ENCODE data around the gene XYLT1.

Gene XYLT1

DNA sequence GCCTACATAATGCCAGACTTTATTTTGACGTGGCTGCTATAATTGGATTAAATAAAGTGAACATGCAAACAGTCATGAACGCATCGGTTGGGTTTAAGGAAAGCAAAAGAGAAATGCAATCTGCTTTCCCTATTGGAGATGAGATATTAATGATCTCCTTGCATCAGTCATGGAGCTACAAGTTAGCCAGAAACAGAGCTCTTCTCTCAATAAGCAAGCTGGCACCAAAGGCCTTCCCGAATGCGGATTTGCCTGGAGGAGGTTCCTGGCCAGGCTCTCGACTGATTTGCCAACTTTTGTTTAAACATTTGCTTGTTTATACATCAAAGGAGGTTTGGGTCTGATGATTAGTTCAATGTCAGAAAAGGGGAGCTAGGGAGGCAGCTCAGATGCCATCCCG is 318.4 kb downstream of the XYLT1 start:
- no peak for DNase-seq (ENCODE audit: low read depth, low spot score)

- DNase-seq (ENCODE audit: low read depth, low spot score), result no peak
Measured at GRCh38 chr16:17151335-17151734, 319.4 kb downstream of the XYLT1 start.

- no peak for DNase-seq (ENCODE audit: low read depth, low spot score)
Measured at GRCh38 chr16:17149904-17150483, 320.8 kb downstream of the XYLT1 start.

GRCh38 chr16:17147942-17148341 is 322.8 kb downstream of the XYLT1 start:
- DNase-seq (ENCODE audit: low read depth, low spot score), result no peak

DNA sequence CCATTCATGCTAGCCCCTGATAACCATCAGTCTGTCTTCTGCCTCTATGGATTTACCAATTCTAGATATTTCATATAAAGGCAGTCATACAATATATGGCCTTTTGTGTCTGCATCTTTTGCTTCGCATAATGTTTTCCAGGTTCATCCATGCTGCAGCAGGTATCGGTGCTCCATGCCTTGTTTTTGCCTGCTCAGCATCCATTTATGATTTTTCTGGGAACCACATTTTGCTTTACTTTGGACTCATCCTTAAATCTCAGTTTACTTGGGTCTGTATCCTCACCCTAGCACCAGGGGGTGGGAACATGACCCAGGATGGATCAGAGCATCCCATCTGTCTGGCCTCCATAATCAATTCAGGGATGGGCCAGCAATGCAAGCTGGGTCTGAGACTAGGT is 325.7 kb downstream of the XYLT1 start:
- no peak for DNase-seq (ENCODE audit: low read depth, low spot score)

DNA sequence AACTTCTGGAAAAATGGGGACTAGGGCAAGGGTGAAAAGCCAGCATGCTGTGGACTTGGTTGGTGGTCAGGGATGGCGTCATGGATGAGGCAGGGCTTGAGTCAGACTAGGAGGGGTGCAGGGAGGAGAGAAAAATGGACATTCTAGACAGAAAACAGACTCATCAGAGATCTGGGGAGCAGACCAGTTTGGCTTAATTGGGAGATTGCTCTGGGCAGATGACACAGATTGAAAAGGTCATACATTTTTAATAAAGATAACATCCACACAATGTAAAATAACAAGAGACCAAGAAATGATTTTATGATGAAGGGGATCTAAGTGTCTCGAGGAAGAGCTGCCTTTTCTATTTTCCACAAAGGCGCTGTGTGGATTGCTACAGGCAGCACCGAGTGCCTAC is 326.3 kb downstream of the XYLT1 start:
- DNase-seq (ENCODE audit: low read depth, low spot score), result no peak

DNA sequence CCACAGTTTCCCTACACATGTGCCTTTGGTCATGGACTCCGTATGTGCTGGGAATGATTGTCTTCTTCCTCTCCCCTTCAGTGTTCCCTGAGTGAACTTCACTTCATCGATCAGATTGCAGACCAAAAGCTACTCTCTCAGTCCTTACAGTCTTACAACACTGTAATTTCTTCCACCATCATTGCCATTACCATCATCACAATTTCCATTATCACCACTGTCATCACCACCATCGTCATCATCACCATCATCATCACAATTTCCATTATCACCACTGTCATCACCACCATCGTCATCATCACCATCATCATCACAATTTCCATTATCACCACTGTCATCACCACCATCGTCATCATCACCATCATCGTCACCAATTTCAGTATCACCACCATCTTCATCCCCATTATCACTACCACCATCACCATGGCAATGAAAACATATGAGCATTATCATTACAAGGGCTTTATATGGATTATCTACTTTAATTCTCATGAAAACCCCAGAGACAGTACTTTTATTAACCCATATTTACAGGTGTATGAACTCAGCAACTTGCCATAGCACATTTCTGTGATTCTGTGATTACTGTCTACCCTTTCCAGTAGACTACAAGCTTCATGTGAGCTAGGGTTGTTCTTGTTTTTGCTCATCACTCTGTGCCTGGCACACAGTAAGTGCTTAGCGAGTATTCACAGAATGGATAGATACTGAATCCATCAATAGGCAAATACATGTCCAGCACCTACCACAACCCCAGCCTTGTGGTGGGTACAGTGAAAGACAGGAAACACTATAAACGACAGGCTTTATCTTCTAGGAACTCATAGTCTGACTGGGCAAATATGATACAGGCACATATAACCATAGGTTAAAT is 327.0 kb downstream of the XYLT1 start:
- no peak for DNase-seq (ENCODE audit: low read depth, low spot score)

GRCh38 chr16:17138801-17139200 is 332.0 kb downstream of the XYLT1 start:
- no peak for DNase-seq (ENCODE audit: low read depth, low spot score)

- no peak for DNase-seq (ENCODE audit: low read depth, low spot score)
Measured at GRCh38 chr16:17135439-17135838, 335.3 kb downstream of the XYLT1 start.

GRCh38 chr16:17134586-17134985 is 336.2 kb downstream of the XYLT1 start:
- DNase-seq (ENCODE audit: low read depth, low spot score), result no peak

- DNase-seq (ENCODE audit: low read depth, low spot score), result no peak
Measured at GRCh38 chr16:17133851-17134250, 336.9 kb downstream of the XYLT1 start.

- no peak for DNase-seq (ENCODE audit: low read depth, low spot score)
Measured at GRCh38 chr16:17131351-17131750, 339.4 kb downstream of the XYLT1 start.

GRCh38 chr16:17130733-17131132 is 340.0 kb downstream of the XYLT1 start:
- DNase-seq (ENCODE audit: low read depth, low spot score), result no peak

GRCh38 chr16:17129971-17130370 is 340.8 kb downstream of the XYLT1 start:
- DNase-seq (ENCODE audit: low read depth, low spot score), result no peak

GRCh38 chr16:17128791-17129190 is 342.0 kb downstream of the XYLT1 start:
- no peak for DNase-seq (ENCODE audit: low read depth, low spot score)

- no peak for DNase-seq (ENCODE audit: low read depth, low spot score)
Measured at GRCh38 chr16:17126156-17126555, 344.6 kb downstream of the XYLT1 start.

- DNase-seq (ENCODE audit: low read depth, low spot score), result no peak
Measured at GRCh38 chr16:17125671-17126070, 345.1 kb downstream of the XYLT1 start.

- DNase-seq (ENCODE audit: low read depth, low spot score), result no peak
Measured at GRCh38 chr16:17117906-17118577, 352.7 kb downstream of the XYLT1 start.

GRCh38 chr16:17116595-17117322 is 354.0 kb downstream of the XYLT1 start:
- no peak for DNase-seq (ENCODE audit: low read depth, low spot score)

DNA sequence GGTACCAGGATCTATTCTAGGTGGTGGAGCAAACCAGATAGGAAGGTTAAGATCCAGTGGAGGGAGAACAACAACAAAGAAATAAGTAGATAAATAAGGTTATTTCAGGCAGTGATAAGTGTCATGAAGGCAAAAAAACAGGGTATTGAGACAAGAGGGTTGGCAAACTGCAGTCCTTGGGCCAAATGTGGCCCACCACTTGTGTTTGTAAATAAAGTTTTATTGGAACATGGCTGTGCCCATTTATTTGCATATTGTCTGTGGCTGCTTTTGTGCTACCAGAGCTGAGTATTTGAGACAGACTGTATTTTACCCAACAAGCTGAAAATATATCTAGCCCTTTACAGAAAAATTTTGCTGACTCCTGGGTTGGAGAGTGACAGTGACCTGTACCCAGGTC is 361.3 kb downstream of the XYLT1 start:
- DNase-seq (ENCODE audit: low read depth, low spot score), result no peak

GRCh38 chr16:17108596-17108995 is 362.2 kb downstream of the XYLT1 start:
- no peak for DNase-seq (ENCODE audit: low read depth, low spot score)

DNA sequence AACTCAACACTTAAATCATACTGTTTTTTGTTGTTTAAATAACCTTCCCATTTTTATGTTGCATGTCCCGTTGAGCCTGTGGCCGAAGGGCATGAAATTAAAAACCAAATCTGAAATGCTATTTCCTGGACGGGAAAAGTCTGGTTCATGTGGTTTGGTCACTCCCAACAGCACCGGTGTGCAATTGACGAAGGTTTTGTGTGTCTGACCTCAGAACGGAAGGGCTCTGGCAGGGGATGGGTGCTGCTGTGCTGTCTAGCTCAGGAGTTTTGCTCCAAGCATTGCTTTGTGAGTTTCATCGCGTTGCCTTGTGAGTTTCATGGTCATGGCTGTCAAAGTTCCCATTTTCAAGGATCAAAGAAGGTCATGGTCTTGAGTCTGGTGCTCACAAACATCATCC is 363.3 kb downstream of the XYLT1 start:
- no peak for DNase-seq (ENCODE audit: low read depth, low spot score)
